NB4 (cell line): ENCODE results near the gene CISD1.

Source experiments
- CTCF ChIP-seq: IDR thresholded peaks from one replicate; pipeline ENCODE4 v1.5.1; 2012; ENCODE audit warnings: low read depth, low read length
- MAX ChIP-seq: IDR thresholded peaks from 2 replicates; pipeline ENCODE4 v1.6.1; 2011; ENCODE audit warnings: low read depth, low read length

GRCh38 chr10:58266003-58266825 is 2.7 kb upstream of the CISD1 start:
- TF ChIP-seq CTCF, result no peak
- TF ChIP-seq MAX, result peak; percentile 61
